Stomach (tissue), 9 donors: ENCODE measurements around the gene CLCN2. TPM values are rescaled to one million over a fixed set of nuclear protein-coding genes. Genes with fewer than 3 reads are reported as not detected.

Experiments
- DNase-seq, 2 donors: peaks; one replicate each; pipeline versions ENCODE4 v3.0.0 to v3.0.0-alpha.2; 2013 to 2019
- H3K27ac ChIP-seq, 5 donors: fragments of 200-600 bp in 4 of 5; sonication (generic) in 4 of 5; one replicate each; pipeline ENCODE4 v1.5.1; 2013 to 2019; ENCODE audit warnings: mild to moderate bottlenecking in 1 of 5, moderate library complexity in 1 of 5
- H3K27me3 ChIP-seq, 3 donors: fragments of 200-600 bp; sonication (generic); one replicate each; pipeline ENCODE4 v1.5.1; 2017 to 2019; ENCODE audit warnings: mixed run types in 1 of 3
- H3K36me3 ChIP-seq, 4 donors: fragments of 200-600 bp; sonication (generic); 1 replicate in 3 of 4; 2 replicates in 1 of 4; pipeline ENCODE4 v1.5.1; 2016 to 2019
- H3K4me1 ChIP-seq, 4 donors: fragments of 200-600 bp; sonication (generic); one replicate each; pipeline ENCODE4 v1.5.1; 2016 to 2019
- H3K4me3 ChIP-seq, 4 donors: fragments of 200-600 bp; sonication (generic) in 3 of 4; one replicate each; pipeline ENCODE4 v1.5.1; 2016 to 2019; ENCODE audit warnings: mild to moderate bottlenecking in 1 of 4
- H3K9me3 ChIP-seq, 4 donors: fragments of 200-600 bp; sonication (generic); one replicate each; pipeline ENCODE4 v1.5.1; 2016 to 2019
- EP300 ChIP-seq: sonication (generic); formaldehyde crosslinking; IDR thresholded peaks from one replicate; pipeline ENCODE4 v1.6.1; 2017; ENCODE audit warnings: antibody characterized with exemption
- POLR2A ChIP-seq, 4 donors: fragments of 450-650 bp; IDR thresholded peaks; one replicate each; pipeline ENCODE4 v1.6.1; 2016; ENCODE audit warnings: antibody characterized with exemption in 4 of 4, control low read depth in 2 of 4, mild to moderate bottlenecking in 1 of 4, moderate library complexity in 1 of 4
- POLR2AphosphoS5 ChIP-seq, 3 donors: sonication (generic); formaldehyde crosslinking; IDR thresholded peaks; one replicate each; pipeline ENCODE4 v1.6.1; 2016; ENCODE audit warnings: antibody characterized with exemption in 3 of 3
- WGBS, 5 donors: extraction: QIAGEN DNeasy Blood & Tissue Kit in 3 of 5; methylation state at CpG; one replicate each; pipeline versions ENCODE4 v1.1.5 to v1.1.7; 2013 to 2018; 5-methylcytosine and 5-hydroxymethylcytosine counted together
- intact Hi-C: fragments of 100-400 bp; cut with DNase I; formaldehyde crosslinking; loops from one replicate; pipeline ENCODE4 v1.15.1; 2023; ENCODE audit warnings: low total_unique reads
- polyA plus RNA-seq, 3 donors: library from polyadenylated mRNA; stranded (reverse); fragments of 200-250 nt; gene quantifications; one replicate each; pipeline ENCODE4 v1.2.3, GENCODE V29; 2013
- total RNA-seq, 5 donors: library from RNA; depleted of rRNA; stranded (reverse); fragments of >200 nt; gene quantifications; one replicate each; pipeline versions ENCODE4 v1.1.0 to v1.2.3, GENCODE V29; 2014 to 2016
- TF ChIP-seq, protein P1 (sequence below), 7 experiments: fragments of 450-650 bp in 4 of 7; fragments of 200-600 bp in 3 of 7; sonication (generic) in 3 of 7; IDR thresholded peaks; one replicate each; pipeline ENCODE4 v1.5.1; 2016 to 2019; ENCODE audit warnings: antibody characterized with exemption in 7 of 7, control low read depth in 2 of 7, mild to moderate bottlenecking in 1 of 7
- donor health status: healthy with polysubstance abuse.
- donor health status: Bipolar disorder and iron deficiency.
- donor health status: healthy.

The CLCN2 gene
- total and polyA plus RNA-seq, 8 donors, result 2.1 to 34.5 (median 5.1) TPM

DNA sequence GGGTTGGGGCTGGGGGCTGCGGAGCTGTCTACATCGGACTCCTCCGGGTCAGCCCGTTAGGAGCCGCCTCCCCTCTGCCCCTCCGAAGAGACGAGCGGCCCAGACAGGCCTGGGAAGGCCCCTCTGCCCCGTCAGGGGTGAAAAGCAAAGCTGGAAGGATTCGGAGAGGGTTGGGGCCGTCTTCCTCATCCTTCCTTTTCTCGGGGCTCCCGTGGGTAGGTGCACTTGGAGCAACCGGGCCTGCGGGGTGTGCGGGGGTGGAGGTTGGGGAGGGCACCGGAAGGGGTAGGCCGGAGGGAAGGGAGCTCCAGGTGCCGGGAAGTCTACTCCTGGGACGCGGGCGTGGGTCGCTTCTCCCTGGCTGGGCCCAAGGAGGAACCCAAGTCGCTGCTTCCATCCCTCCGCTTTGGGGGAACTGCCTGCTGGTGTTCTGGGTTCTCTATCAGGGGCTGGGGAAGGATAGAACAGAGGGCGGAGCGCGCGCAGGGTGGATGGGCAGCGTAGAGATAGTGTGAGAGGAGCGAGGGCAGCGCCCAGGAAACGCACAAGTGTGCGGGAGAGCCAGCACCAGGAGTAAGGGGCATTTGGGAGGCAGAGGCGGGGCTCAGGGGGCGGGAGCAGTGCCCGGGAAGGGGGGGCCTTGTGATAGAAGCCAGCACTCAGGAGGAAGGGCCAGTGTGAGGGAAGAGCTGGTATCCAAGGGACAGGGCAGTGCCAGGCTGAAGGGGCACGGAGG lies 695 bp upstream of the CLCN2 start:
- Histone ChIP-seq H3K27me3 (no peaks in the 10 kb centered on the region), H3K4me3 (peak overlapping the region; percentile 83 to 95 (median 86)), H3K4me1 (peaks cover 22 to 61% (median 43%) of the 10 kb centered on the region in 4 donors), H3K9me3 (no peaks in the 10 kb centered on the region), H3K27ac (peak overlapping the region; percentile 97 to 100 (median 99)), H3K36me3 (peaks cover 6 to 35% (median 31%) of the 10 kb centered on the region in 4 donors)
- peak in 1 of 2 donors; percentile 66 for DNase-seq
- WGBS, 5 donors, result 0% methylated on average over 36 to 38 of the region's 38 CpGs
- TF ChIP-seq POLR2AphosphoS5 (IDR thresholded peaks at IDR 0.05) (peak in 2 of 3 donors; percentile 8 to 31), EP300 (no peak)
- intact Hi-C loops, result no loop called here

DNA sequence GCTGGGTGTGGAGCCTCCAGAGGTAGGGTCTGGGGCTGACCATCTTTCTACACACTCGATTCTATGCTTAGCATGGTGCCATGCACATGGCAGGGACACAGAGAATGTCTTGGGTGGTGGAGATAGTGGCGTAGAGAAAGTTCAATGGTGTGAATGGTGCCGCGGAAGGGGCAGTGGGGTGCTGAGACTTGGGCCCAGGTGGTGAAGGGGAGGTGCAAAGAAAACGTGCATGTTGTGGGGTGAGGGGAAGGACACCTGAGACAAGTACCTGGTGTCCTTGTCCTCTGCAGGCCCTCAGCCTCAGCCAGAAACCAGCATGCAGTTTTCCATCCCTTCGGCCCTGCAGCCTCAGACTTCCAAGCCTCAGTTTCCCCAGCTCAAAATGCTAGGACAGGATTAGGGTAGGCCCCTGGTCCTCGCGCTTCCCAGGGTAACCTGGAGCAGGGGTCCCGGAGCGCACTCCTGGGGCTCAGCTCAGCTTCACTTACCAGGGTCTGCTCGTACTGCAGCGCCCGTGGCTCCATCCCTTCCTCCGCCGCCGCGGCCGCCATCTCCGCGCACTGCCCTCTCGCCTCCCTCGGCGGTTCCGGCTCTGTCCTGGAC lies 375 bp downstream of the CLCN2 start:
- Histone ChIP-seq H3K27ac (peak overlapping the region; percentile 97 to 100 (median 99)), H3K27me3 (no peaks in the 10 kb centered on the region), H3K9me3 (no peaks in the 10 kb centered on the region), H3K4me1 (peaks cover 22 to 51% (median 34%) of the 10 kb centered on the region in 4 donors), H3K4me3 (peak overlapping the region; percentile 83 to 95 (median 86)), H3K36me3 (peaks cover 2 to 31% (median 25%) of the 10 kb centered on the region in 4 donors)
- WGBS, 5 donors, result 6 to 12% (median 8%) methylated on average over 17 to 24 of the region's 24 CpGs
- TF ChIP-seq, protein P1, sequence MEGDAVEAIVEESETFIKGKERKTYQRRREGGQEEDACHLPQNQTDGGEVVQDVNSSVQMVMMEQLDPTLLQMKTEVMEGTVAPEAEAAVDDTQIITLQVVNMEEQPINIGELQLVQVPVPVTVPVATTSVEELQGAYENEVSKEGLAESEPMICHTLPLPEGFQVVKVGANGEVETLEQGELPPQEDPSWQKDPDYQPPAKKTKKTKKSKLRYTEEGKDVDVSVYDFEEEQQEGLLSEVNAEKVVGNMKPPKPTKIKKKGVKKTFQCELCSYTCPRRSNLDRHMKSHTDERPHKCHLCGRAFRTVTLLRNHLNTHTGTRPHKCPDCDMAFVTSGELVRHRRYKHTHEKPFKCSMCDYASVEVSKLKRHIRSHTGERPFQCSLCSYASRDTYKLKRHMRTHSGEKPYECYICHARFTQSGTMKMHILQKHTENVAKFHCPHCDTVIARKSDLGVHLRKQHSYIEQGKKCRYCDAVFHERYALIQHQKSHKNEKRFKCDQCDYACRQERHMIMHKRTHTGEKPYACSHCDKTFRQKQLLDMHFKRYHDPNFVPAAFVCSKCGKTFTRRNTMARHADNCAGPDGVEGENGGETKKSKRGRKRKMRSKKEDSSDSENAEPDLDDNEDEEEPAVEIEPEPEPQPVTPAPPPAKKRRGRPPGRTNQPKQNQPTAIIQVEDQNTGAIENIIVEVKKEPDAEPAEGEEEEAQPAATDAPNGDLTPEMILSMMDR (IDR thresholded peaks at IDR 0.05), result no peak
- TF ChIP-seq POLR2AphosphoS5 (IDR thresholded peaks at IDR 0.05) (no peak), POLR2A (IDR thresholded peaks at IDR 0.05) (no peak), EP300 (no peak)
- intact Hi-C loops, result no loop called here
- no peak for DNase-seq

DNA sequence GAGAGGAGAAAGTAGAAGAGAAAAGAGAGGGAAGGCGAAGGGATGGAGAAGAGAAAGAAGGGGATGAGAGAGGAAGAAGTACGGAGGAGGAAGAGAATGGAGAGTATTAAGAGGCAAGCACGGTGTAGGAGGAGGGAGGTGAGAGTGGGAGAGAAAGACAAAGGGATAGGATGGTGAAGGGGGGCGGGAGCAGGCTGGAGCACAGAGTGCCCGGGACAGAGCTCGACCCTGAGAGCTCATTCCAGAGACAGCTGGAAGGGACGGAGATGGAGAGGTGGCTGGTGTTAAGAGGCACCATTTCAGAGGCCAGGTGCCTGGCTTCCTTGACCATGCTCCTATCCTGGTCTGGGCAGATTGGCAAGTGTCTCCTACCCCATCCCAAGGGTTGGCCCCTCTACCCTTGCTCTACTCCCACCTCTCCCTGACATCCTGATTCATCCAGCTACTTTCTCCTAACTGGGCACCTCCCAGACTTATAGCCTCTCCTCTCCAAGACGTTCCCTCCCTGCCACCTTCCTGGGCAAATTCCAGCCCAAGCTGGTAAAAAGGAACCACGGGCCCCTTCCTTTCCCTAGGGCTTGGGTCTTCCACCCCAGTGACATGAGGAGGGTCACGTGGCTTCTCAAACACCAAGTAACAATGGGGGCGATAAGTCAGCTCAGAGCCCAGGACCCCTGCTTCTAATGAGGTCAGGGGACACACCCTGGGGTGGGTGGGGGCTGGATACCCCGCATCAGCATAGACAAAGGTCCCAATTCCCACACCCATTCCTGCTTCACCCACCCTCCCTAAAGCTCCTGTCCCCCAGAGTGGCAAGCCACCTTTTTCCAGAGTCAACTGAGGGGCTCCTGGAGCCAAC lies 1.1 kb downstream of the CLCN2 start:
- peaks cover 22 to 46% (median 32%) of the 10 kb centered on the region in 4 donors for H3K4me1 ChIP-seq
- H3K36me3 ChIP-seq, result peaks cover 0 to 34% (median 23%) of the 10 kb centered on the region in 4 donors
- WGBS, 5 donors, result 62 to 75% (median 69%) methylated on average over 11 to 12 of the region's 12 CpGs
- no peak for DNase-seq
- no peaks in the 10 kb centered on the region for H3K27me3 ChIP-seq
- intact Hi-C loops, result no loop called here
- no peak for TF ChIP-seq POLR2A (IDR thresholded peaks at IDR 0.05)
- TF ChIP-seq, protein P1 (IDR thresholded peaks at IDR 0.05), result no peak
- no peak for TF ChIP-seq EP300
- H3K27ac ChIP-seq, result no peak overlapping the region
- H3K9me3 ChIP-seq, result no peaks in the 10 kb centered on the region
- H3K4me3 ChIP-seq, result peak overlapping the region; percentile 83 to 95 (median 86)

DNA sequence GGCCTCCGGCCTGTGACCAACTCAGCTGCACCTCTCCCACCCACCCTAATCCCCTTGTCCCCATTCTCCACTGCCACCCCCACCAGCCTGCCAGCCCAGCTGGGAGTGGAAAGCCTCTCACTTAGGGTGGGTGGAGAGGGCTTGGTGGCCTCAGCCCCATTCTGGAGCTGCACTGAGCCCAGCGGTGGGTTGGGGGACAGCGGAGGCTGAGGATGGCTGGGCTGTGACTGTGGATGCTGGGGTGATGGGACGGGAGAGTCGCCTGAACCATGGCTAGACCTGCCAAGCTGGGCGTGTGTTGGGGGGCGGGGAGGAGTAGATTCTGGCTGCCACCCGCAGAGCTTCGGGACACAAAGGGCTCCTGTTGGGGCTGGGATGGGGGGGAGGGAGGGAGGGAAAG lies 1.8 kb downstream of the CLCN2 start:
- Histone ChIP-seq H3K27ac (no peak overlapping the region), H3K36me3 (peaks cover 0 to 36% (median 22%) of the 10 kb centered on the region in 4 donors), H3K9me3 (no peaks in the 10 kb centered on the region), H3K4me3 (no peak overlapping the region), H3K27me3 (no peaks in the 10 kb centered on the region), H3K4me1 (peaks cover 20 to 39% (median 27%) of the 10 kb centered on the region in 4 donors)
- WGBS, 5 donors, result 55 to 65% (median 59%) methylated on average over 9 of the region's 9 CpGs
- TF ChIP-seq POLR2AphosphoS5 (IDR thresholded peaks at IDR 0.05) (no peak), POLR2A (IDR thresholded peaks at IDR 0.05) (no peak), EP300 (no peak)
- TF ChIP-seq, protein P1 (IDR thresholded peaks at IDR 0.05), result no peak
- DNase-seq, result no peak
- intact Hi-C loops, result loop anchor here (10.0 kb wide), 1 partner anchor 55 kb away; no protein-coding TSS in a partner anchor
